Esophagus muscularis mucosa (tissue), 4 donors: Measurements from ENCODE around the gene DUSP14.

ENCODE experiments used
- CTCF ChIP-seq, 3 experiments: fragments of 200-600 bp in 2 of 3; fragments of 450-650 bp in 1 of 3; sonication (generic) in 2 of 3; IDR thresholded peaks; one replicate each; pipeline ENCODE4 v1.5.1; 2017 to 2019; ENCODE audit warnings: antibody characterized with exemption in 3 of 3, mild to moderate bottlenecking in 2 of 3, moderate library complexity in 1 of 3
- EP300 ChIP-seq: sonication (generic); formaldehyde crosslinking; IDR thresholded peaks from one replicate; pipeline ENCODE4 v1.6.1; 2017; ENCODE audit warnings: antibody characterized with exemption
- POLR2A ChIP-seq: fragments of 450-650 bp; IDR thresholded peaks from one replicate; pipeline ENCODE4 v1.6.1; 2017; ENCODE audit warnings: antibody characterized with exemption, moderate library complexity, mild to moderate bottlenecking, low read depth
- POLR2AphosphoS5 ChIP-seq, 2 donors: sonication (generic); formaldehyde crosslinking; IDR thresholded peaks; one replicate each; pipeline ENCODE4 v1.6.1; 2017; ENCODE audit warnings: antibody characterized with exemption in 2 of 2

GRCh38 chr17:37489197-37490001, at the start of gene DUSP14:
- no peak for TF ChIP-seq POLR2A
- no peak for TF ChIP-seq CTCF (IDR thresholded peaks at IDR 0.05)
- TF ChIP-seq POLR2AphosphoS5 (IDR thresholded peaks at IDR 0.05), result peak; percentile 41 to 88
- TF ChIP-seq EP300, result no peak
